GM23248 (cell line): ENCODE data around the gene ABLIM3. TPM values are rescaled to one million over a fixed set of nuclear protein-coding genes. Genes with fewer than 3 reads are reported as not detected.

Experiments used
- DNase-seq: peaks from one replicate; pipeline ENCODE4 v3.0.0-alpha.2; 2015
- H2AFZ ChIP-seq: fragments of 200-600 bp; sonication (generic); 2 replicates; pipeline ENCODE4 v1.6.1; 2016; ENCODE audit warnings: antibody characterized with exemption
- H3F3A ChIP-seq: fragments of 200-600 bp; sonication (generic); 2 replicates; pipeline ENCODE4 v1.6.1; 2016; ENCODE audit warnings: mild to moderate bottlenecking, antibody characterized with exemption, mixed run types; ENCODE audit not compliant: insufficient read depth
- H3K27ac ChIP-seq: fragments of 200-600 bp; sonication (generic); 2 replicates; pipeline ENCODE4 v1.5.1; 2016; ENCODE audit warnings: mild to moderate bottlenecking
- H3K27me3 ChIP-seq: fragments of 200-600 bp; sonication (generic); replicated peaks from 2 replicates; pipeline ENCODE4 v1.6.1; 2016; ENCODE audit warnings: mild to moderate bottlenecking; ENCODE audit not compliant: insufficient read depth
- H3K36me3 ChIP-seq: fragments of 200-600 bp; sonication (generic); 2 replicates; pipeline ENCODE4 v1.6.1; 2016; ENCODE audit warnings: low read depth, mild to moderate bottlenecking
- H3K4me1 ChIP-seq: fragments of 200-600 bp; sonication (generic); 2 replicates; pipeline ENCODE4 v1.6.1; 2016; ENCODE audit warnings: mild to moderate bottlenecking; ENCODE audit not compliant: insufficient read depth
- H3K4me2 ChIP-seq: fragments of 200-600 bp; sonication (generic); one replicate; pipeline ENCODE4 v1.6.1; 2016; ENCODE audit warnings: mild to moderate bottlenecking; ENCODE audit not compliant: unreplicated experiment
- H3K4me3 ChIP-seq: fragments of 200-600 bp; sonication (generic); 2 replicates; pipeline ENCODE4 v1.5.1; 2016; ENCODE audit warnings: mild to moderate bottlenecking
- H3K79me2 ChIP-seq: fragments of 200-600 bp; sonication (generic); 2 replicates; pipeline ENCODE4 v1.6.1; 2016; ENCODE audit warnings: mild to moderate bottlenecking; ENCODE audit not compliant: insufficient read depth
- H3K9ac ChIP-seq: fragments of 200-600 bp; sonication (generic); 2 replicates; pipeline ENCODE4 v1.6.1; 2016; ENCODE audit warnings: mild to moderate bottlenecking
- H3K9me2 ChIP-seq: fragments of 200-600 bp; sonication (generic); 2 replicates; pipeline ENCODE4 v1.6.1; 2016; ENCODE audit warnings: mixed run types, mild to moderate bottlenecking, moderate library complexity; ENCODE audit not compliant: insufficient read depth
- H3K9me3 ChIP-seq: fragments of 200-600 bp; sonication (generic); one replicate; pipeline ENCODE4 v1.6.1; 2017; ENCODE audit warnings: low read depth
- H4K20me1 ChIP-seq: fragments of 200-600 bp; sonication (generic); 2 replicates; pipeline ENCODE4 v1.6.0; 2016; ENCODE audit not compliant: insufficient read depth
- EZH2 ChIP-seq: fragments of 200-600 bp; sonication (generic); IDR thresholded peaks from 2 replicates; pipeline ENCODE4 v1.6.1; 2018; ENCODE audit warnings: antibody characterized with exemption, mild to moderate bottlenecking; ENCODE audit not compliant: insufficient read depth, poor library complexity, severe bottlenecking
- EZH2phosphoT487 ChIP-seq: fragments of 200-600 bp; sonication (generic); IDR thresholded peaks from 2 replicates; pipeline ENCODE4 v1.6.1; 2018; ENCODE audit warnings: antibody characterized with exemption, moderate library complexity, mild to moderate bottlenecking, low read depth; ENCODE audit not compliant: insufficient read depth
- WGBS, 2 experiments: methylation state at CpG; one replicate each; pipeline ENCODE4 v1.1.6; 2015 to 2017; ENCODE audit warnings: low lambda C conversion rate in 2 of 2, low coverage in 1 of 2; ENCODE audit errors: missing lambda C conversion rate in 2 of 2; 5-methylcytosine and 5-hydroxymethylcytosine counted together
- in situ Hi-C: fragments of 300-500 bp; cut with MboI; formaldehyde crosslinking; loops from 2 replicates; pipeline ENCODE4 v1.15.0; 2020
- polyA plus RNA-seq: library from polyadenylated mRNA; unstranded; fragments of >200 nt; fragmentation: Nextera tagmentation; extraction: Ambion mirVana; gene quantifications from 2 replicates; pipeline ENCODE4 v1.2.1, GENCODE V29; 2016
- total RNA-seq: library from RNA; depleted of rRNA; stranded (reverse); fragments of >200 nt; shearing (Covaris generic); gene quantifications from 2 replicates; pipeline ENCODE4 v1.2.3, GENCODE V29; 2014

ABLIM3 gene
- total and polyA plus RNA-seq, 2 experiments from 2014 or later = 7.9 to 11.4 TPM

DNA sequence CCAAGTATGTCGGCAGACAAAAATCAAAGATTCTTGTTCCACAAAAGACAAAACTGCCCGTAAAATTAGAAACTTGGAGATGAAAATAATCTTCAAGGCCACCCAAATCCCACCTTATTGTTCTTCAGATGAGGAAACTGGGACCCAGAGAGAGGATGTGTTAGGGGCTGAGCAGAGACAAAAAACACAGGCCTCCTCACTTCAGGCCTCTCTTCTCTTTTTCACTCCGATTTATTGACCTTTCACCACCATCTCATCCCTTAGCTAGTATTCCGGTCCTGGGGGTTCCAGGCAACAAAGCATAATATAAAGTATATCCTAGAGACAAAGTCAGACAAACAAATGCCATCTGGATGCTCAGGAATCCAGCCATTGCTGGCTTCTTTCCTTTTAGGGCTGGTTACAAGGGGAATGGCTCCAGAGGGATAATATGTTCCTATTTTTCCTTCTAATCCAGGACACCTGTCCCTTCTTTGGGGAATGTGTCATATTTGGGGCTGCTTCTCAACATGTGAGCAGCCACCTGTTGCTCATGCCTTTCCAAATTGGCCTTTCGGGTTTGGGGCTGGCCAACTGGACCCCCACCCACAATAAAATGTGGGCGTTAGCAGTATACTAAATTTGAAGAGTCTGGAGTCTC lies 88.1 kb downstream of the ABLIM3 start:
- no peak overlapping the region for H3K4me3 ChIP-seq
- in situ Hi-C loops = loop anchor here (5.0 kb wide), 1 partner anchor 102 kb away; no protein-coding TSS in a partner anchor
- peak overlapping the region; percentile 20 for H3K4me2 ChIP-seq
- no peaks in the 10 kb centered on the region for H3K36me3 ChIP-seq
- peak overlapping the region; percentile 55 for H2AFZ ChIP-seq
- H3K9ac ChIP-seq = no peak overlapping the region
- H3F3A ChIP-seq = peaks cover 20% of the 10 kb centered on the region
- no peak for TF ChIP-seq EZH2phosphoT487
- TF ChIP-seq EZH2 = no peak
- no peaks in the 10 kb centered on the region for H3K9me3 ChIP-seq
- WGBS, 2 experiments = 23 to 28% methylated on average over 6 of the region's 6 CpGs
- peaks cover 18% of the 10 kb centered on the region for H3K4me1 ChIP-seq
- H4K20me1 ChIP-seq = no peaks in the 10 kb centered on the region
- no peaks in the 10 kb centered on the region for H3K27me3 ChIP-seq
- no peak overlapping the region for H3K27ac ChIP-seq
- DNase-seq = no peak
- no peaks in the 10 kb centered on the region for H3K9me2 ChIP-seq
- no peaks in the 10 kb centered on the region for H3K79me2 ChIP-seq

DNA sequence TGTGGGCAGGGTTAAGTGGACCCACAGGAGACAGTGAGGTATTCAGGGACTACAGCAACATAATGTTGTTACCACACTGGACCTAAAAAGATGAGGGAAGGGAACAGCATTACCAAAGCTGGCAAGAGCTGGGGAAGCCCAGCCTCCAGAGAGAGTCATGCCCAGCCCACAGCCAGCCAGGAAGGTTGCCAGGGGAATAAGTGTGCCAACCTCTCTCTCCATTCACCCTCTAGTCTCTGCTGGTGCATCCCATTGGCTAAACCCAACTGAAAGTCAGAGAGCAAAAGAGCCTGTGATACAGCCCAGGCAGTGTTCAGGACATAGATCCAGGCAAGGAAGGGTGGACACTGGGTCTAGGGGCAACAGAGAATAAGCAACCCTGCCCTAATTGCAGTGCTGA lies 94.5 kb downstream of the ABLIM3 start:
- H3K36me3 ChIP-seq = no peaks in the 10 kb centered on the region

GRCh38 chr5:149237662-149238061 lies 96.4 kb downstream of the ABLIM3 start:
- WGBS, 2 experiments = 61 to 65% methylated on average over 4 of the region's 4 CpGs
- no peak overlapping the region for H3K27ac ChIP-seq
- H4K20me1 ChIP-seq = no peaks in the 10 kb centered on the region
- H3F3A ChIP-seq = no peaks in the 10 kb centered on the region
- no peak overlapping the region for H3K9ac ChIP-seq
- in situ Hi-C loops = loop anchor here (10.0 kb wide), 1 partner anchor 503 kb away; no protein-coding TSS in a partner anchor
- H3K4me2 ChIP-seq = no peak overlapping the region
- no peaks in the 10 kb centered on the region for H3K9me3 ChIP-seq
- TF ChIP-seq EZH2 (no peak), EZH2phosphoT487 (no peak)
- no peaks in the 10 kb centered on the region for H3K9me2 ChIP-seq
- H3K36me3 ChIP-seq = no peaks in the 10 kb centered on the region
- H3K4me1 ChIP-seq = no peaks in the 10 kb centered on the region
- H3K79me2 ChIP-seq = no peaks in the 10 kb centered on the region
- H3K27me3 ChIP-seq = no peaks in the 10 kb centered on the region
- no peak for DNase-seq
- no peak overlapping the region for H3K4me3 ChIP-seq
- no peak overlapping the region for H2AFZ ChIP-seq

More for the DNA sequence above, 94.5 kb downstream of the ABLIM3 start:
- Histone ChIP-seq H3K9ac (no peak overlapping the region), H3K9me3 (no peaks in the 10 kb centered on the region), H2AFZ (no peak overlapping the region), H4K20me1 (no peaks in the 10 kb centered on the region), H3K27ac (no peak overlapping the region), H3F3A (no peaks in the 10 kb centered on the region), H3K4me2 (no peak overlapping the region), H3K27me3 (no peaks in the 10 kb centered on the region), H3K4me3 (no peak overlapping the region), H3K79me2 (no peaks in the 10 kb centered on the region), H3K9me2 (no peaks in the 10 kb centered on the region), H3K4me1 (no peaks in the 10 kb centered on the region)
- DNase-seq = no peak
- in situ Hi-C loops = loop anchor here (10.0 kb wide), 1 partner anchor 501 kb away; no protein-coding TSS in a partner anchor
- TF ChIP-seq EZH2 = no peak
- no peak for TF ChIP-seq EZH2phosphoT487

DNA sequence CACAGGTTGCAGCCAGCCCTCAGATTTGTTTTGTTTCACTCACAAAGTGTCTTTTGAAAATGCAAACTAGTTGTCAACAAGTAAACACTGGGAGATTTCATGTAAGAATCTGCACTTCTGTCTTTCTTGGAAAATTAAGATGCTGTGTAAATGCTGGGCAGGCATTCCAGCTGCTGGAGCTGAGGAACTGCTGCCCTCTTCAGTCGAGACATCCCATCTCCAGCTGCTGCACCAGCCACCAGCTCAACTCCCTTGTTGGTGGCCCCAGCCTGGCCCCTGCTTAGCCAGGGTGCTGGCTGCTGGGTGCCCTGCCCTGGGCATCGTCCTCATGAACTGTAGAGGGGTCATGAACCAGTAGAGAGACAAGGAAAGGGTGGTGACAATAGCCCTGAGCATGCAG lies 97.2 kb downstream of the ABLIM3 start:
- Histone ChIP-seq H3K79me2 (no peaks in the 10 kb centered on the region), H4K20me1 (no peaks in the 10 kb centered on the region), H3K4me1 (no peaks in the 10 kb centered on the region), H3K27me3 (no peaks in the 10 kb centered on the region), H3K4me2 (no peak overlapping the region), H3K9me2 (no peaks in the 10 kb centered on the region), H2AFZ (no peak overlapping the region), H3K4me3 (no peak overlapping the region), H3K9me3 (no peaks in the 10 kb centered on the region), H3K27ac (no peak overlapping the region), H3F3A (no peaks in the 10 kb centered on the region), H3K36me3 (no peaks in the 10 kb centered on the region), H3K9ac (no peak overlapping the region)
- in situ Hi-C loops = loop anchor here (10.0 kb wide), 1 partner anchor 504 kb away; no protein-coding TSS in a partner anchor
- TF ChIP-seq EZH2phosphoT487 (no peak), EZH2 (no peak)
- 61 to 64% methylated on average over 2 of the region's 2 CpGs for WGBS, 2 experiments
- DNase-seq = no peak

GRCh38 chr5:149239917-149240316 lies 98.6 kb downstream of the ABLIM3 start:
- Histone ChIP-seq H3K27me3 (no peaks in the 10 kb centered on the region), H3K9me2 (no peaks in the 10 kb centered on the region), H3K9ac (no peak overlapping the region), H3K4me3 (no peak overlapping the region), H3K36me3 (no peaks in the 10 kb centered on the region), H2AFZ (no peak overlapping the region), H3K79me2 (no peaks in the 10 kb centered on the region), H3F3A (no peaks in the 10 kb centered on the region), H3K4me2 (no peak overlapping the region), H4K20me1 (no peaks in the 10 kb centered on the region), H3K9me3 (no peaks in the 10 kb centered on the region), H3K27ac (no peak overlapping the region), H3K4me1 (no peaks in the 10 kb centered on the region)
- TF ChIP-seq EZH2 = no peak
- TF ChIP-seq EZH2phosphoT487 = no peak
- in situ Hi-C loops = loop anchor here (10.0 kb wide), 1 partner anchor 505 kb away; no protein-coding TSS in a partner anchor
- 90 to 100% methylated on average over 2 of the region's 2 CpGs for WGBS, 2 experiments
- DNase-seq = no peak
